GM04504 (cell line): Measurements from ENCODE around the gene THOC2.
"Not testable (repeated sequence)": the region's sequence is repeated elsewhere in the genome, so short reads cannot be mapped to it uniquely, and the experiment has no call there.

Experiments
- DNase-seq: peaks from one replicate; pipeline ENCODE4 v3.0.0-alpha.2; 2012; ENCODE audit warnings: low read depth

Gene THOC2

DNA sequence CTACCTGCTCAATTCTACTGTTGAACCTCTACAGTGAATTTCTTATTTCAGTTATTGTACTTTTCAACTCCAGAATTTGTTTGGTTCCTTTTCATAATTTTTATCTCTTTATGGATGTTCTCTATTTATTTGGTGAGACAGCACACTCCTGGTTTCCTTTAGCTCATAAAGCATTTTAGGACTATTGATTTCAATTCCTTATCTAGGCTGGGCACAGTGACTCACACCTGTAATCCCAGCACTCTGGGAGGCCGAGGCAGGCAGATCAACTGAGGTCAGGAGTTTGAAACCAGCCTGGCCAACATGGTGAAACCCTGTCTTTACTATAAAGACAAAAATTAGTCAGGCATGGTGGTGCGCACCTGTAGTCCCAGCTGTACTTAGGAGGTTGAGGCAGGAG lies 57.7 kb downstream of the THOC2 start:
- DNase-seq = no peak

DNA sequence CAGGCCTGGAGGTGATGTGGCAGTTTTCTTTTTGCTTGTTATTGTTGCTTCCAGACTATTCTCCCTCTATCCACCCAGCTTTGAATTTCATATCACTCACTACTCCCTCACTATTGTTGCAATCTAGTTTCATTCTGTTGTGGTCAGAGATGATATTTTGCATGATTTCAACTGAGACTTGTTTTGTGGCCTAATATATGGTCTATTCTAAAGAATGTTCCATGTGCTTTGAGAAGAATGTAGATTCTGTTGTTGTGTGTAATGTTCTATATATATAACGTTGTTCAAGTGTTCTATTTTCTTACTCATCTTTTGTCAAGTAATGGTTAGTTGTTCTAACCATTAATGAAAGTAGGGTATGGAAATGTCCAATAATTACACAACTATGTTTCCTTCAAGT lies 59.0 kb downstream of the THOC2 start:
- no peak for DNase-seq

DNA sequence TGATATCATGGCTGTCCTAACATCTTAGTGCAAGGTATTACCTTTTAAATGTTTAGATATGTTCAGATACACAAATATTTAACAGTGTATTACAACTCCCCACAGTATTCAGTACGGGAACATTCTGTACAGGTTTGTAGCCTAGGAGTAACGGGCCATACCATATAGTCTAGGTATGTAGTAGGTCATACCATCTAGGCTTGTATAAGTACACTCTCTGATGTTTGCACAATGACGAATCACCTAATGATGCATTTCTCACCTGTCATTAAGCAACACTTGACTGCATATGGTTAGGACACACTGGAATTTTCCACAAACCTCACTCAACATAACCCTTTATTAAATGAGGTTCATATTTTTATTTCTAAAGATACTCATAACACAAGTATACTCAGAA lies 67.7 kb downstream of the THOC2 start:
- DNase-seq = no peak

DNA sequence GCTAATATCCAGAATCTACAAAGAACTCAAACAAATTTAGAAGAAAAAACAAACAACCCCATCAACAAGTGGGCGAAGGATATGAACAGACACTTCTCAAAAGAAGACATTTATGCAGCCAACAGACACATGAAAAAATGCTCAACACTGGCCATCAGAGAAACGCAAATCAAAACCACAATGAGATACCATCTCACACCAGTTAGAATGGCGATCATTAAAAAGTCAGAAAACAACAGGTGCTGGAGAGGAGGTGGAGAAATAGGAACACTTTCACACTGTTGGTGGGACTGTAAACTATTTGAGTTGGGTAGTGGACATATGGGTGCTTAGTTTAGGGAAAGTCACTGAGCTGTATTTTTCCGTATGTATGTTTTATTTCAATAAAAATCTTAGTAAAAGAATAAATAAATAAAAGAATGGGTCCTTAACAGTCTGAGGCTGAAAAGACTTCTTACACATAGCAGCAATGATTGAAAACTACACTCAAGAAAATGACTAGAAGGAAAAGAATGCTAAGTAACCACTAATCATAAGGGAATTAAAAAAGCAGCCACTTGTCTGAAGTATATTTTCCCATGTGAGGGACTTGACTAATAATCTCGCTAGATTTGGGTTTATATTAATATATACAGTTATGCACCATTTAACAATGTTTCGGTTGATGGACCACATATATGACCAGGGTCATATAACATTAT lies 68.2 kb downstream of the THOC2 start:
- not testable (repeated sequence) for DNase-seq

DNA sequence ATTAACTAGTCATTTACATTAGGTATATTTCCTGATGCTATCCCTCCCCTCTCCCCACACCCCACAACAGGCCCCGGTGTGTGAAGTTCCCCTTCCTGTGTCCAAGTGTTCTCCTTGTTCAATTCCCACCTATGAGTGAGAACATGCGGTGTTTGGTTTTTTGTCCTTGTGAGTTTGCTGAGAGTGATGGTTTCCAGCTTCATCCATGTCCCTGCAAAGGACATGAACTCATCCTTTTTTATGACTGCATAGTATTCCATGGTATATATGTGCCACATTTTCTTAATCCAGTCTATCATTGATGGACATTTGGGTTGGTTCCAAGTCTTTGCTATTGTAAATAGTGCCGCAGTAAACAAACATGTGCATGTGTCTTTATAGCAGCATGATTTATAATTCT lies 69.1 kb downstream of the THOC2 start:
- not testable (repeated sequence) for DNase-seq

DNA sequence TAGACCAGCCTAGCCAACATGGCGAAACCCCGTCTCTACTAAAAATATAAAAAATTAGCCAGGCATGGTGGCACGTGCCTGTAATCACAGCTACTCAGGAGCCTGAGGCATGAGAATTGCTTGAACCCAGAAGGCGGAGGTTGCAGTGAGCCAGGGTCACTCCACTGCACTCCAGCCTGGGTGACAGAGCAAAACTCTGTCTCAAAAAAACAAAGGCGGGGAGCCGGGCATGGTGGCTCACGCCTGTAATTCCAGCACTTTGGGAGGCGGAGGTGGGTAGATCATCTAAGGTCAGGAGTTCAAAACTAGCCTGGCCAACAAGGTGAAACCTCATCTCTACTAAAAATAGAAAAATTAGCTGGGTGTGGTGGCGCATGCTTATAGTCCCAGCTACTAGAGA lies 76.3 kb downstream of the THOC2 start:
- DNase-seq = not testable (repeated sequence)

DNA sequence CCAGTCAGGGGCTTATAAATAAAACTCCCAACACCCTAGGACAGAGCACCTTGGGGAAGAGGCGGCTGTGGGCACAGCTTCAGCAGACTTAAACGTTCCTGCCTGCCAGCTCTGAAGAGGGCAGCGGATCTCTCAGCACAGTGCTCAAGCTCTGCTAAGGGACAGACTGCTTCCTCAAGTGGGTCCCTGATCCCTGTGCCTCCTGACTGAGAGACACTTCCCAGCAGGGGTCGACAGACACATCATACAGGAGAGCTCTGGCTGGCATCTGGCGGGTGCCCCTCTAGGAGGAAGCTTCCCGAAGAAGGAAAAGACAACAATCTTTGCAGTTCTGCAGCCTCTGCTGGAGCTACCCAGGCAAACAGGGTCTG lies 84.1 kb downstream of the THOC2 start:
- DNase-seq = not testable (repeated sequence)

DNA sequence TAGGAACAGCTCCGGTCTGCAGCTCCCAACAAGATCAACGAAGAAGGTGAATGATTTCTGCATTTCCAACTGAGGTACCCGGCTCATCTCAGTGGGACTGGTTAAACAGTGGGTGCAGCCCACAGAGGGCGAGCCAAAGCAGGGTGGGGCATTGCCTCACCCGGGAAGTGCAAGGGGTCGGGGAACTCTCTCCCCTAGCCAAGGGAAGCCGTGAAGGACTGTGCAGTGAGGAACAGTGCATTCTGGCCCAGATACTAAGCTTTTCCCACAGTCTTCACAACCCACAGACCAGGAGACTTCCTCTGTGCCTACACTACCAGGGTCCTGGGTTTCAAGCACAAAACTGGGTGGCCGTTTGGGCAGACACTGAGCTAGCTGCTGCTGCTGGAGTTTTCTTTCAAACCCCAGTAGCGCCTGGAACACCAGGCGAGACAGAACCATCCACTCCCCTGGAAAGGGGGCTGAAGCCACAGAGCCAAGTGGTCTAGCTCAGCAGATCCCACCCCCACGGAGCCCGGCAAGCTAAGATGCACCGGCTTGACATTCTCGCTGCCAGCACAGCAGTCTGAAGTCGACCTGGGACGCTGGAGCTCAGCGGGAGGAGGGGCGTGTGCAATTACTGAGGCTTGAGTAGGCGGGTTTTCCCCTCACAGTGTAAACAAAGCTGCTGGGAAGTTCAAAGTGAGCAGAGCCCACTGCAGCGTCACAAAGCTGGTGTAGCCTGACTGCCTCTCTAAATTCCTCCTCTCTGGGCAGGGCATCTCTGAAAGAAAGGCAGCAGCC lies 84.6 kb downstream of the THOC2 start:
- no peak for DNase-seq

DNA sequence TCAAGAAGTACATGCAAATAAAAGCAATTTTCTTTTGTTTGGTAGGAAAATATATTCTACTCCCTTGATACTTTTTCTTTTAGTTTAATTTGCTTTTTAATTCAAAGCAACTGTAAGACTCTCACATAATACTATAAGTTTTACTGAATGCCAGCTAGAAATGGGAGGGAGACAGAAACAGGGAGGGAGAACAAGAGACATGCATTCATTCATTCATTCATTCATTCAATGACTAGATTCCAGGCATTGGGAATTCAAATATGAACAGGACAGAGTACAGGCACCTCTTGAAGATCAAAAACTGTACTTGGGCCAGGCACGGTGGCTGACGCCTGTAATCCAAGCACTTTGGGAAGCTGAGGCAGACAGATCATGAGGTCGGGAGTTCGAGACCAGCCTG lies 85.6 kb downstream of the THOC2 start:
- DNase-seq = no peak

DNA sequence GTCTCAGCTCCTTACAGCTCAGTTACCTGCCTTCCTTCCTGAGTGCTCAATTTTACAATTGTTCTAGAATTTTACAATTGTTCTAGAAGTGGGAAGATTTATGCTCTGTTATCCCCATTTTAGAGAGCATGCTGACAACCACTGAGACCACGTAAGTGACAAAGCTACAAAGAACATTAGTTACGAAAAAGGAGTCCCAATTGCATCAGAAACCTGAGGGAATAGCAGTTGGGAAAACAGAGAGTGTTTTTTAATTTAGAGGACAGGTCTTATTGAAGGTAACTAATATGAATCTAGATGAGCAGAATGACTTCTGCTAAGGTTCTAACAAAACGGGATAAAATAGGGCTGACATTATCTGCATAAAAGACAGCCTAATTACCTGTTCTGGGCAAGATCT lies 103.3 kb downstream of the THOC2 start:
- no peak for DNase-seq

DNA sequence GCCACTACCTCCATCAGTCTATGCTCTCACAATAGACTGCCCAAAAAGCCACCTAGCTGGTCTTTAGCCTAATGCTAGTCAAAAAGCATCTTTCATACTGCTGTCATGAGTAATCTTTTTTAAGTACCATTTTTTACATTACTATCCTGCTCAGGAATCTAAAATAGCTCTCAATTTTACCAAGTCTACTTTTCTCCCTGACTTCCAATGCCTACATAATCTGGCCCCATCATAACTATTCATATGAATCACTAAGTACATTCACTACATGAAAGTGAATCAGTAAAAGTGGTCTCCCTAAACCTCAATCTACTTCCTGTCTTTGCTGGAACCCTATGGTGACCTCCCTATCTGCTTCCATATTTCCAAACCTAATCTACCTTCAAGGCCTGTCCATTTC lies 105.9 kb downstream of the THOC2 start:
- peak; percentile 15 for DNase-seq

DNA sequence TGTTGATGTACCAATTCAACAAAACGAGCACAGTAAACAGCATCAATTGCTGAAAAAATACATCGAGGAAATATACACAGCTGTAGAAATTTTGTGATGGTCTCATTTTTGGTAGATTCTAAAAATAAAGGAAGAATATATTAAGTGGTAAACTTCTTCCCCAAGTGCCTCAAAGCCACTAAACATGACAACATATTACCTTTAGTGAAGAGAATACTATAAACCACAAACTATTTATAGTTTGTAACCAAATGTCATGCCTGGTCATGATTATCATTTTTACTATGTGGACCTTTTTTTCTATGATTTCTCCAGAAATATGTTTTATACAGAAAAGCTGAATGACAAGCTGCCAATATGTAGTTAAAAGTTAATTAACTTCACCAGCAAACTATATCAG lies 106.9 kb downstream of the THOC2 start:
- DNase-seq = no peak

DNA sequence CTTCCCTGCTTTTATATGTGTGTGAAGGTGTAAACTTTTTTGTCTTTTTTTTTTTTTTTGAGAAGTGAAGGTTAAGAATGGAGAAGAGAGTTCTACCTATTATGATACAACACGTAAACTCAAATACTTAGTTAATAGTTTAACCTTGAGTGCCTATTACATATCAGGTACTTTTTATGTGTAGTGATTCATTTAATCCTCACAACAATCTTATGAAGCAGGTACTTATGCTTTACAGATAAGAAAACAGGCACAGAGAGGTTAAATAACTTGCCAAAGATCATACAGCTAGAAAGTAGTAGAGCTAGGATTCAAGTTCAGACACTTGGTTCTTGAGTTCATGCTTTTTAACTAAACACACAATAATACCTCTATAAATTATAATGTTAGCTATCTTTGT lies 107.4 kb downstream of the THOC2 start:
- DNase-seq = no peak

DNA sequence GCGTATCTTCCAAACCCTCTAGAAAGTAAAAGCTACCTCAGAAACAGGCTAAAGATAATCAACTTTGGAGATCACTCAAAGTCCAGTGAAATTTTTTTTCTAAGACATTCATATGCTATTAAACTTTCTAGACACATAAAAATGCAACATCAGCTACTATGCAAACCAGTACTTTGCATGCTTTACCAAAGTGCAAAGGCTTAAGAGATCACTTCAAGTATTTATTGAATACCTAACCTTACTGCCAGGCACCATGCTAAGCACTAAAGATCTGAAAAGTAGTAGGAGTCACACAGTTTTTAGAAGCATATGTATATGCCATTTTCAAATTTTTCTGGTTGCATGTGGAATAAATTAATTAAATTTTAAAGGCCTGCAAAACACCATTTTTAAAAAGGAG lies 115.8 kb downstream of the THOC2 start:
- no peak for DNase-seq

DNA sequence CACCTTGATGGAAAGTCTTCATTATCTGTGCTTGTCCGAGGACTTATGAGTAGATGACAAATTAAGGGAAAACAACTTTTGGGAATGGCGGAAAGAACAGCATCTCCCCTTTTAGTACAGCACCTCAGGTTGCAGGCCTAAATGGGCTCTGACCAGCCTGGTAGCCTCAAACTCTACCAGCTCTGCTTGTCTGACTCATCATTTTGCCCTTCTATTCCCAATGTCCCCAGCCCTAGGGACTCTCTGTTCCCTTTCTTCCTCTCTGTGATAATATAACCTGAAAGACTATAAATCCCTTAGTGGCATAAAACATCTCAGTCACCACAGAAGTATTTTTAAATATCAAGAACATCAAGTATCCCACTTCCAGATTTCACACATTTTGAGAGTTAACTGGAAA lies 121.9 kb downstream of the THOC2 start:
- DNase-seq = no peak

DNA sequence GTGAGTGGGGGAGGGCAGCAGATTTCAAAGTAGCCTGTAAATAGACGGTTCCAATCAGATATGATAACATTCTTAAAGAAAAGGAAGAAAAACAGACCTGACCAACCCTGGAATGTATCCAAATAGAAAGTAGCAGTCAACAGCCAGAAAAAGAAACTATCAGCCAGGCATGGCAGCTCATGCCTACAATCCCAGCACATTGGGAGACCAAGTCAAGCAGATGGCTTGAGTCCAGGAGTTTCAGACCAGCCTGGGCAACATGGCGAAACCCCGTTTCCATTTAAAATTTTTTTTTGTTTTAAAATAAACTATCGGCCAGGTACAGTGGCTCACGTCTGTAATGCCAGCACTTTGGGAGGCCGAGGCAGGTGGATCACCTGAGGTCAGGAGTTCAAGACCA lies 125.0 kb downstream of the THOC2 start:
- DNase-seq = no peak

DNA sequence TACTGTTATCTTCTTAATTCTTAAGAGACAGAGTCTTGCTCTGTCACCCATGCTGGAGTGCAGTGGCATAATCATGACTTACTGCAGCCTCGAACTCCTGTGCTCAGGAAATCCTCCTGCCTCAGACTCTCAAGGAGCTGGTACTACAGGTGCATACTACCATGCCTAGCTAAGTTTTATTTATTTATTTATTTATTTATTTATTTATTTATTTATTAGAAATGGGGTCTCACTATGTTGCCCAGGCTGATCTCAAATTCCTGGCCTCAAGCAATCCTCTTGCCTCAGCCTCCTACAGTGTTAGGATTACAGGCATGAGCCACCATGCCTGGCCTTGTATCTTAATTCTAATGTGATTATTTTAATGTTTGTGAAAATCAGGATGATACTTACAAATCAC lies 125.6 kb downstream of the THOC2 start:
- no peak for DNase-seq

DNA sequence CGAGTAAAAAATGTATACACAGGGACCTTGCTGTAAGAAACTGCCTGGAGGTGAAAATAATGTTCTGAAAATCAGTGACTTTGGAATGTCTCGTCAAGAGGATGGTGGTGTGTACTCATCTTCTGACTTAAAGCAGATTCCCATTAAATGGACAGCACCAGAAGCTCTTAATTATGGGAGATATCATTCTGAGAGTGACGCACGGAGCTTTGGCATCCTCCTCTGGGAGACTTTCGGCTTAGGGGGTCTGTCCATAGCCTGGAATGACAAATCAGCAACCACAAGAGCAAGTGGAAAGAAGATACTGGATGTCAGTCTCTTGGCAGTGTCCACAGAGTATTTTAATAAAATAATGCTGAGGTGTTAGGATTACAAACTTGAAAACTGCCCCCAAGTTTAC lies 129.4 kb downstream of the THOC2 start:
- no peak for DNase-seq

DNA sequence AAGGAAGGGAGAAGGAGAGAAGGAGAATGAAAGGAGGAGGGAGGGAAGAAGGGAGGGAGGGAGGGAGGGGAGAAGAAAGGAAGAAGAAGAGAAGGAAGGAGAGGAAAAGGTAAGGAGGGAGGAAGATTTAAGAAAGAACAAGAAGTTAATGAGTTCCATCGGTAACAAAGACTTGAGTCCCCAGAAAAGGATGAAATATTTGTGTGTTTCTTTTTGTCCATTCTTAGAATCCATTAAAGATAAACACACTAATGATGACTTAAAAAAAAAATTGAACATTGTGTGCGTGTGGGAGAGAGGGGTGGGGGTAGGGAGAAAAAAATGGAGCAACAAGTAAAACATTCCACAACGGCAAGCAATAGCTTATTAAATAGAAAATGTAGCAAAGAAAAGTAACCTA lies 131.4 kb downstream of the THOC2 start:
- no peak for DNase-seq

DNA sequence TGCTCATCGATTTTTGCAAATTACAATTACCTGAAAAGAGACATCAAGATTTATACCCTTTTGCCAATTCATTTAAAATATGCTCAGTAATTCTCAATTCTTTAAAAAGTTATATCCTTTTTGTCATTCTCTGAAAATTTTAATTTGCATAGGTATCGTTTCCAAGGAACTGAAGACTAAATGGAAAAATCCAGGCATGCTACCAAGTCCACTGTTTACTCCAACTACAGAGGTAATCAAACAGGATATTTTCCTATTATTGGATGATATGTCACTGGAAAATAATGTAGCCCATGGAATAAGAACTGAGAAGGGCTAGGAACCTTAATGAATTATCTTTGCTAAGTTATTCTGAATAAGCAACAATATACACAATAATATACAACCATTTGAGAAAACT lies 132.7 kb downstream of the THOC2 start:
- no peak for DNase-seq

DNA sequence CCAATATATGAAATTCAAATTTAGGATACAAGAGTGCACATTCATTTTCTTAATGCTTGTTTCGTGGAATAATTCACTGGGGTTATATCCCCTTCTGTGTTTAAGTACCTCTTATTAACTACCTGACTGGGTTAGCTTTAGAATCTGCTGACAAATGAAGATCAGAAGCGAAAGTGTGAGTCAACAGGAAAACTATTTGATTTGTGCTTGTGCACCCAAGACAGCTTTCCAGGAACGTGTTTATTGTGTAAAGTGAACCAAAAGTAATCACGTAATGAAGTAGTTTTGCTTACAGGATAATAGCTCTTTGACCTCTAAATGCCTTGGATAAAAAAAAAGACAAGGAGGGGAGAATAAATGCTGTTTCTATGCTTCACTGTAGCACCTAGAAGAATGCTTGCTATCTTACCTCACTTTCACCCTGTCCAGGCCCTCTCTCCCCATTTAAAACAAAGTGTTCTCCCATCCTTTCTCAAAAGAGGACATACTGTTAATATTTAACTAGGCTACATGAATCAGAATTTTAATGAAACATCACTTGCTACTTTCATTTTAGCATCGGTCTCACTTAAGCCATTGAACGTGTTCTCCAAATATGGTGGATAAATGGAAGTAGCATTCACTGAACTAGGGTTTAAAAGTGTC lies 141.9 kb downstream of the THOC2 start:
- no peak for DNase-seq

DNA sequence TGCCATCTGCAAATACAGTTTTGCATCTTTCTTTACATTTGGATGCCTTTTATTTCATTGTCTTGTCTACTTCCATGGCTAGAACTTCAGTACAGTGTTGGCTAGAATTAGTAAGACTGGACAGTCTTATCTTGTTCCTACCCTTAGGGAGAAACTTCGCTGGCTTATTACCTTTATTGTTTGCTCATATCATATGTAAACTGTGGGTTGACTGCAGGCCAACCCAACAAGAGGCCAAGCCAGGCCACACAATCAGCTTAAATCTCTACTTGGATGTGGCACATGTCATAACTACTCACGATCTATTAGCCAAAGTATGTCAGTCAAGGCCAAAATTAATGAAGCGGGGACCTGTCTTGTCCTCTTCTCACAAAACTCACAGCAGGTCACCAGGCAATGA lies 144.1 kb downstream of the THOC2 start:
- DNase-seq = no peak

DNA sequence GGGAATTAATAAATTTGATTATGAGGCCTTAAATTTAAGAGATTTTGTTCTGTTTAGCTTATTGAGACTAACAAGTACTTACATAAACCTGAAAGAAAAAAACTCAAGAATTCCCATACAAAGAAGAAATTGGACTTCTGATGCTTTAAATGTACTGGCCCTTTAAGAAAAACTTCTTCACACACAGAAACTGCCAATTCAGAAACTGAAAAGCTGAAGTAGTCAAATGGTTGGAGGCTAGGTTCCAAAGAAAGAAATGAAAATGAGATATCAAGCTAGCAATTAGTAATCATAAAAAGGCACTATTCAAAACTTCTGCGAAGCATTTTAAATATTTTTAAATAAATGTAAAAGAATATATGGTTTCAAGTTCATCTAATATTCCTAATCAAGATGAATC lies 151.3 kb downstream of the THOC2 start:
- no peak for DNase-seq
